PFSK-1 (cell line): Measurements from ENCODE around the gene THSD4.

Source experiments
- POLR2AphosphoS5 ChIP-seq: IDR thresholded peaks from 2 replicates; pipeline ENCODE4 v1.6.1; 2012; ENCODE audit warnings: low read depth, mild to moderate bottlenecking, control low read depth, low read length, moderate library complexity
- REST ChIP-seq, 2 experiments: IDR thresholded peaks; 2 replicates each; pipeline versions ENCODE4 v1.6.1 to v1.8.0; 2011 to 2012; ENCODE audit warnings: low read depth in 2 of 2, low read length in 2 of 2, control low read depth in 1 of 2, inconsistent platforms in 1 of 2, mild to moderate bottlenecking in 1 of 2, moderate library complexity in 1 of 2; ENCODE audit not compliant: insufficient read depth in 1 of 2
- SIN3A ChIP-seq: IDR thresholded peaks from 2 replicates; pipeline ENCODE4 v1.6.1; 2012; ENCODE audit warnings: mild to moderate bottlenecking, low read length, moderate library complexity, borderline replicate concordance; ENCODE audit not compliant: insufficient read depth
- TAF1 ChIP-seq: IDR thresholded peaks from 2 replicates; pipeline ENCODE4 v1.6.1; 2012; ENCODE audit warnings: low read length, control low read depth, borderline replicate concordance; ENCODE audit not compliant: insufficient read depth

- TF ChIP-seq REST (IDR thresholded peaks at IDR 0.05; ENCODE audit: insufficient read depth in 1 of 2, low read depth in 2 of 2, low read length in 2 of 2): no peak
- no peak for TF ChIP-seq SIN3A
- no peak for TF ChIP-seq POLR2AphosphoS5
- no peak for TF ChIP-seq TAF1
Observed at GRCh38 chr15:71530116-71530515, 414.8 kb downstream of the THSD4 start.
